Esophagus squamous epithelium (tissue), 4 donors: ENCODE data around the gene S1PR3.

Experiments
- CTCF ChIP-seq, 6 experiments: fragments of 450-650 bp in 4 of 6; fragments of 200-600 bp in 2 of 6; sonication (generic) in 2 of 6; IDR thresholded peaks; one replicate each; pipeline ENCODE4 v1.5.1; 2016 to 2019; ENCODE audit warnings: antibody characterized with exemption in 6 of 6, mild to moderate bottlenecking in 4 of 6, moderate library complexity in 4 of 6
- POLR2A ChIP-seq, 4 donors: fragments of 450-650 bp; IDR thresholded peaks; one replicate each; pipeline ENCODE4 v1.6.1; 2017; ENCODE audit warnings: antibody characterized with exemption in 4 of 4, mild to moderate bottlenecking in 4 of 4, moderate library complexity in 3 of 4

DNA sequence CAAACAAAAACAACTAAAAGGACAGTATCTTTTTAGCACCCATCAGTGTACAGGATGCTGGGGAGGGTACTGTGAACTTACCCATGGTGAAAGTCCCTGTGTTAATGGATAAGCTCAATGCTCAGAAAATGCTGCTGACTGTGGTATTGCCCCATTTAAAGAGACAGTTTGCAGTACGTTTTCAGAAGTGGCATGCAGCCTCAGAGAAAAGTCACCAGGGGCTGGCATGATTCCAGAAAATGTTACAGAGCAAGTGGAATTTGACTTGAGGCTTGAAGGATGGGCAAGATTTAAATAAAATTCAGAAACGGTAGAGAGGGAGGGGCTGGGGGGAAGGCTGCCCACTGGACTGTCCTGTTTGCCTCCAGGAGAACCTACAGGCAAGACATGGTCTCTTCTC is 7.2 kb downstream of the S1PR3 start:
- TF ChIP-seq CTCF (IDR thresholded peaks at IDR 0.05): no peak
- TF ChIP-seq POLR2A (IDR thresholded peaks at IDR 0.05): no peak
